Dendritic cell treated with granulocyte-macrophage colony-stimulating factor and Interleukin-4, amounts not matched to agents 40 ng/mL and 50 ng/mL, for 4 days (primary cell): ENCODE measurements around the gene GPR141.

ENCODE experiments used
- H3K27ac Mint-ChIP-seq: one replicate; pipeline ENCODE4 v1.8.0; 2022; ENCODE audit warnings: mild to moderate bottlenecking, mixed read lengths
- H3K27me3 Mint-ChIP-seq: one replicate; pipeline ENCODE4 v1.8.0; 2022; ENCODE audit warnings: mild to moderate bottlenecking, mixed read lengths
- H3K36me3 Mint-ChIP-seq: one replicate; pipeline ENCODE4 v1.8.0; 2022; ENCODE audit warnings: low read depth, mixed read lengths
- H3K4me1 Mint-ChIP-seq: one replicate; pipeline ENCODE4 v1.8.0; 2022; ENCODE audit warnings: low read depth, mixed read lengths
- H3K4me3 Mint-ChIP-seq: one replicate; pipeline ENCODE4 v1.8.0; 2022; ENCODE audit warnings: mild to moderate bottlenecking, moderate library complexity, mixed read lengths
- H3K9me3 Mint-ChIP-seq: one replicate; pipeline ENCODE4 v1.8.0; 2022; ENCODE audit warnings: mixed read lengths
- intact Hi-C: fragments of 100-400 bp; cut with micrococcal nuclease; formaldehyde crosslinking; loops from one replicate; pipeline ENCODE4 v1.15.0; 2022

GPR141 gene

GRCh38 chr7:37765872-37766525 is 82.4 kb downstream of the GPR141 start:
- Mint-ChIP-seq H3K27me3 (no peaks in the 10 kb centered on the region), H3K27ac (peak overlapping the region; percentile 89), H3K9me3 (peaks cover 10% of the 10 kb centered on the region), H3K4me1 (peaks cover 56% of the 10 kb centered on the region), H3K4me3 (peak overlapping the region; percentile 30), H3K36me3 (peaks cover 35% of the 10 kb centered on the region)
- intact Hi-C loops: loop anchor here (10.0 kb wide), 1 partner anchor 59 kb away; no protein-coding TSS in a partner anchor

GRCh38 chr7:37768611-37769010 is 85.0 kb downstream of the GPR141 start:
- H3K27ac Mint-ChIP-seq: no peak overlapping the region
- H3K27me3 Mint-ChIP-seq: no peaks in the 10 kb centered on the region
- intact Hi-C loops: loop anchor here (10.0 kb wide), 1 partner anchor 56 kb away; no protein-coding TSS in a partner anchor
- peaks cover 10% of the 10 kb centered on the region for H3K9me3 Mint-ChIP-seq
- H3K36me3 Mint-ChIP-seq: peaks cover 24% of the 10 kb centered on the region
- no peak overlapping the region for H3K4me3 Mint-ChIP-seq
- peaks cover 50% of the 10 kb centered on the region for H3K4me1 Mint-ChIP-seq

- intact Hi-C loops: loop anchor here (10.0 kb wide), 1 partner anchor 56 kb away; no protein-coding TSS in a partner anchor
- peaks cover 17% of the 10 kb centered on the region for H3K36me3 Mint-ChIP-seq
- H3K4me1 Mint-ChIP-seq: peaks cover 44% of the 10 kb centered on the region
- no peaks in the 10 kb centered on the region for H3K27me3 Mint-ChIP-seq
- H3K4me3 Mint-ChIP-seq: no peak overlapping the region
- H3K9me3 Mint-ChIP-seq: peaks cover 3% of the 10 kb centered on the region
- H3K27ac Mint-ChIP-seq: no peak overlapping the region
These were observed 85.7 kb downstream of the GPR141 start for GRCh38 chr7:37769291-37769690.

DNA sequence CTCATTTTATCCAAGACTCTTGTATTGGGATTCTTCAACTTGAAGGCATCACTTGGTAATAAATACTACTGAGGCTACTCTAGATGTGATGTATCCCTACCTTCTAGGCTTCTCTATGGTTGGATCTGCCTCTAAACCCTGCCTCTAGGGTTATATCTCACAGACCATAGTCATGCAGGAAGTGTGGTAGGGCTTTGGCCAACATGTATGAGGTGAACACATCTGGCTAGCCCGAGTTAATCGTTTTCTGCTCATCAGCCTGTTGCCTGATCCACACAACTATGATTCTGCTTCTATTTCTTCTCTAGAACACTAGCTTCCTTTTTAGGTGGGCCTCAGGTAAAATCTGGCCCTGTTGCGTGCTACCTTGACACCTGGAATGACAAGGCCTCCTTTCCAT is 86.2 kb downstream of the GPR141 start:
- no peak overlapping the region for H3K27ac Mint-ChIP-seq
- H3K4me1 Mint-ChIP-seq: peaks cover 39% of the 10 kb centered on the region
- H3K27me3 Mint-ChIP-seq: no peaks in the 10 kb centered on the region
- no peak overlapping the region for H3K4me3 Mint-ChIP-seq
- intact Hi-C loops: loop anchor here (10.0 kb wide), 1 partner anchor 55 kb away; no protein-coding TSS in a partner anchor
- H3K9me3 Mint-ChIP-seq: no peaks in the 10 kb centered on the region
- H3K36me3 Mint-ChIP-seq: peaks cover 13% of the 10 kb centered on the region

DNA sequence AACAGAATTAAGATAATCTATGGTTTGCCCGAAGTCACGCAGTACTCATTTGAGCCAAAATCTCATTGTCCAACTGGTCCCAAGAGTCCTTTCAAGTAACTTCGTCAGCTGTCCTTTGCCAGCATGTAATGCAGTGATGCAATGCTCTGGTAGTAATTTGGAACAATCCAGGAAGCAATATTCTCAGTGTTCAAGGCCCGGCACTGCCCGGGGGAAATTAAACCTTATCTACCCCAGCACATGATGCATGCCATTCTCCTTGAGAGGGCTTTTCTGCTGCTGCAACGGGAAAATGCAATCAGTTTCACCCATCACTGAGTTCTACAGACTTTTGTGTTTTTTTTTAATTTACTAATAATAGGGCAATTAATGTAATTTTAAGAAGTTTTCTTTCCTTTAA is 87.3 kb downstream of the GPR141 start:
- Mint-ChIP-seq H3K27ac (no peak overlapping the region), H3K36me3 (peaks cover 21% of the 10 kb centered on the region), H3K4me3 (no peak overlapping the region), H3K9me3 (peaks cover 10% of the 10 kb centered on the region), H3K27me3 (no peaks in the 10 kb centered on the region), H3K4me1 (peaks cover 30% of the 10 kb centered on the region)
- intact Hi-C loops: no loop called here

DNA sequence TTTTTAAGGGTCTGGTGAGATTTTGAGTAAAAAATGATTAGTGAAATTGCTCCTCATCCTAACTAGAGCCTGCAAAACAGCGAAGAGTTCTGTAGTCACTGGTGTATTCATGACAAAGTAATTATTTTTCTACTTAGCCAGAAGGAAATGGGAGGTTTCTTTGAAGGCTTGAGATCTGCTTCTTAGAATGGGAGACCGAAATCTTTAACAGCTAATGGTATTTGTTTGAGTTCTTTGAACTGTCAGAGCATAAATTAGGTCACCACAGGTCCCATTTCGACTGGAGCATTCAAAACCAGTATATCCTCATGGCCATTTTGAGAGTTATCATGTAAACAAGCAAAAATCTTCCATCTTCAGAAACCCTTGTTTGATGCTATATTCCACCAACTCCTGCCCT is 87.8 kb downstream of the GPR141 start:
- Mint-ChIP-seq H3K9me3 (peaks cover 15% of the 10 kb centered on the region), H3K4me3 (no peak overlapping the region), H3K4me1 (peaks cover 25% of the 10 kb centered on the region), H3K27ac (no peak overlapping the region), H3K27me3 (no peaks in the 10 kb centered on the region), H3K36me3 (peaks cover 26% of the 10 kb centered on the region)
- intact Hi-C loops: no loop called here

DNA sequence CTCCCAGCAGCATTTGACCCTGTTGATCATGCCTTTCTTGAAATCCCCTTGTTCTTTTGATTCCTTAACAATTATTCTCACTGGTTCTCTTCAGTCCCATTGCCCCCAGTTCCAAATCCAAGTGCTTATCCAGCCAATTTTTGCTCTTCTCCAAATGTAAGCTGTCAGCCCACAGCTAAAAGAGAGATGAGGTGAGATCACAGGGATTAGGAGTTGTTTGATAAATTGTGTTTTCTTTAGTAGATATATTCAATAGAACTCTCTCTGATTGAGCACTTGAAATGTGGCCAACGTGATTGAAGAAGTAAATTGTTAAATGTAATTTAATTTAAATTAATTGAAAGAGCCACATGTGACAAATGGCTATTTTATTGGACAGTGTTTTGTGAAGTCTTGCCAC is 88.2 kb downstream of the GPR141 start:
- peaks cover 21% of the 10 kb centered on the region for H3K4me1 Mint-ChIP-seq
- H3K9me3 Mint-ChIP-seq: peaks cover 19% of the 10 kb centered on the region
- no peak overlapping the region for H3K4me3 Mint-ChIP-seq
- no peak overlapping the region for H3K27ac Mint-ChIP-seq
- H3K27me3 Mint-ChIP-seq: no peaks in the 10 kb centered on the region
- intact Hi-C loops: no loop called here
- H3K36me3 Mint-ChIP-seq: peaks cover 31% of the 10 kb centered on the region

DNA sequence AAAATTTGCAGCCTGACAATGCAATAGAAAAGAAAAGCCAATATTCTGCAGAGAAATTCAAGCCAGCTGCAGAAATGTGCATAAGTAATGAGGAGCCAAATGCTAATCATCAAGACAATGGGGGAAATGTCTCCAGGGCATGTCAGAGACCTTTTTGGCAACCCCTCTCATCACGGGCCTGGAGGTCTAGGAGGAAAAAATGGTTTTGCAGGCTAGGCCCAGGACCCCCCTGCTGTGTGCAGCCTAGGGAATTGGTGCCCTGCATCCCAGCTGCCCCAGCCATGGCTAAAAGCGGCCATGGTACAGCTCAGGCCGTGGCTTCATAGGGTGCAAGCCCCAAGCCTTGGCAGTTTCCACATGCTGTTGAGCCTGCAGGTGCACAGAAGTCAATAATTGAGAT is 92.4 kb downstream of the GPR141 start:
- H3K9me3 Mint-ChIP-seq: peaks cover 40% of the 10 kb centered on the region
- no peak overlapping the region for H3K27ac Mint-ChIP-seq
- intact Hi-C loops: no loop called here
- peaks cover 11% of the 10 kb centered on the region for H3K4me1 Mint-ChIP-seq
- H3K4me3 Mint-ChIP-seq: no peak overlapping the region
- H3K36me3 Mint-ChIP-seq: peaks cover 40% of the 10 kb centered on the region
- H3K27me3 Mint-ChIP-seq: no peaks in the 10 kb centered on the region

DNA sequence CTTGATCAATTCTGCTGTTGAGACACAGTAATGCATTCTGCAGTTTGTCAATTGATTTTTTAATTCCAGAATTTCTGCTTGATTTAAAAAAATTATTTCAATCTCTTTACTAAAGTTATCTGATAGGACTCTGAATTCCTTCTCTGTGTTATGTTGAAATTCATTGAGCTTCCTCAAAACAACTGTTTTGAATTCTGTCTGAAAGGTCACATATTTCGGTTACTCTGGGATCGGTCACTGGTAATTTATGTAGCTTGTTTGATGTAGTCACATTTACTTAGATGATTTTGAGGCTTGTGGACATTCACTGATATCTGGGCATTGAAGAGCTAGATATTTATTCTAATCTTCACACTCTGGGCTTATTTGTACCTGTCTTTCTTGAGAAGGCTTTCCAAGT is 97.6 kb downstream of the GPR141 start:
- peaks cover 39% of the 10 kb centered on the region for H3K4me1 Mint-ChIP-seq

GRCh38 chr7:37782166-37782565 is 98.6 kb downstream of the GPR141 start:
- no peaks in the 10 kb centered on the region for H3K27me3 Mint-ChIP-seq
- H3K9me3 Mint-ChIP-seq: peaks cover 17% of the 10 kb centered on the region
- H3K4me3 Mint-ChIP-seq: no peak overlapping the region
- H3K4me1 Mint-ChIP-seq: peaks cover 39% of the 10 kb centered on the region
- peak overlapping the region; percentile 68 for H3K27ac Mint-ChIP-seq
- H3K36me3 Mint-ChIP-seq: peaks cover 13% of the 10 kb centered on the region
- intact Hi-C loops: no loop called here

More for the DNA sequence above, 97.6 kb downstream of the GPR141 start:
- Mint-ChIP-seq H3K9me3 (peaks cover 27% of the 10 kb centered on the region), H3K27ac (peak overlapping the region; percentile 68), H3K27me3 (no peaks in the 10 kb centered on the region), H3K4me3 (no peak overlapping the region), H3K36me3 (peaks cover 23% of the 10 kb centered on the region)
- intact Hi-C loops: no loop called here

DNA sequence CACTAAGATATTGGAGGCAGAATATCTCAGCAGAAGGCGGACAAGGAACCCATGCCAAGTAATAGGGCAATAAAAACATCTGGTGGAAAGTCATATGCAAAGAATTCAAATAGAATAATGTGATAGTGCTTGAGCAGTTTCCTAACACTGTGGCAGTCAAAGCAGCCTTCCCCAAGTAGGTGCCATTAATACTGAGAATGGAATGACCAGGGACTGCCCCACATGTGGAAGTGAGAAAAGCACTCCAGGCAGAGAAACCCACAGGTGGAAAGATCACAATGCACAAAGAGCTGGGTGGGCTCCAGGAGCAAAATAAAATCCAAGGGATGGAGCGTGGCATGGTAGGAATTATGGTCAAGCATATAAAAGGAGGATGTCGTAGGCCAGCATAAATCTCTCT is 100.4 kb downstream of the GPR141 start:
- no peaks in the 10 kb centered on the region for H3K27me3 Mint-ChIP-seq
- H3K4me3 Mint-ChIP-seq: no peak overlapping the region
- H3K27ac Mint-ChIP-seq: peak overlapping the region; percentile 1
- no peaks in the 10 kb centered on the region for H3K9me3 Mint-ChIP-seq
- intact Hi-C loops: no loop called here
- peaks cover 39% of the 10 kb centered on the region for H3K4me1 Mint-ChIP-seq
- no peaks in the 10 kb centered on the region for H3K36me3 Mint-ChIP-seq

GRCh38 chr7:37786741-37787569 is 103.4 kb downstream of the GPR141 start:
- Mint-ChIP-seq H3K27me3 (no peaks in the 10 kb centered on the region), H3K27ac (peak overlapping the region; percentile 88), H3K4me1 (peaks cover 17% of the 10 kb centered on the region), H3K36me3 (no peaks in the 10 kb centered on the region), H3K9me3 (no peaks in the 10 kb centered on the region), H3K4me3 (peak overlapping the region; percentile 49)
- intact Hi-C loops: no loop called here
